GM23338 (cell line): Measurements from ENCODE around the gene LEMD2. TPM values are rescaled to one million over a fixed set of nuclear protein-coding genes. Genes with fewer than 3 reads are reported as not detected.

Source experiments
- ATAC-seq: fragments of 200-7000 bp; cut with Tn5 transposase; 3 replicates; pipeline ENCODE4 v1.9.1; 2020
- DNase-seq: peaks from one replicate; pipeline ENCODE4 v3.0.0-alpha.2; 2015; ENCODE audit warnings: low spot score
- H2AFZ ChIP-seq: fragments of 200-600 bp; sonication (generic); 2 replicates; pipeline ENCODE4 v1.8.0; 2016; ENCODE audit warnings: antibody characterized with exemption, mild to moderate bottlenecking, moderate library complexity
- H3F3A ChIP-seq: fragments of 200-600 bp; sonication (generic); replicated peaks from 2 replicates; pipeline ENCODE4 v1.8.0; 2017; ENCODE audit warnings: antibody characterized with exemption, mixed run types, low read depth
- H3K27ac ChIP-seq: fragments of 200-600 bp; sonication (generic); 2 replicates; pipeline ENCODE4 v1.6.1; 2016; ENCODE audit warnings: low read depth
- H3K27me3 ChIP-seq: fragments of 200-600 bp; sonication (generic); 2 replicates; pipeline ENCODE4 v1.8.0; 2016; ENCODE audit warnings: mild to moderate bottlenecking, mixed run types, moderate library complexity; ENCODE audit not compliant: insufficient read depth
- H3K36me3 ChIP-seq: fragments of 200-600 bp; sonication (generic); 2 replicates; pipeline ENCODE4 v1.8.0; 2016; ENCODE audit warnings: mild to moderate bottlenecking; ENCODE audit not compliant: insufficient read depth
- H3K4me1 ChIP-seq: fragments of 200-600 bp; sonication (generic); 2 replicates; pipeline ENCODE4 v1.8.0; 2016; ENCODE audit warnings: mild to moderate bottlenecking, moderate library complexity; ENCODE audit not compliant: insufficient read depth
- H3K4me2 ChIP-seq: fragments of 200-600 bp; sonication (generic); 2 replicates; pipeline ENCODE4 v1.7.1; 2017; ENCODE audit warnings: mixed run types
- H3K4me3 ChIP-seq: fragments of 200-600 bp; sonication (generic); 2 replicates; pipeline ENCODE4 v1.6.1; 2016; ENCODE audit warnings: mixed run types
- H3K79me2 ChIP-seq: fragments of 200-600 bp; sonication (generic); replicated peaks from 2 replicates; pipeline ENCODE4 v1.8.0; 2017; ENCODE audit warnings: mild to moderate bottlenecking; ENCODE audit not compliant: insufficient read depth
- H3K9me2 ChIP-seq: fragments of 200-600 bp; sonication (generic); 2 replicates; pipeline ENCODE4 v1.8.0; 2017; ENCODE audit not compliant: insufficient read depth
- H4K20me1 ChIP-seq: fragments of 200-600 bp; sonication (generic); replicated peaks from 2 replicates; pipeline ENCODE4 v1.8.0; 2017; ENCODE audit warnings: mild to moderate bottlenecking; ENCODE audit not compliant: insufficient read depth
- H3K27ac Mint-ChIP-seq: 2 replicates; pipeline ENCODE4 v1.8.0; 2020; ENCODE audit warnings: inconsistent platforms, mild to moderate bottlenecking, moderate library complexity, mixed read lengths
- H3K27me3 Mint-ChIP-seq: 3 replicates; pipeline ENCODE4 v1.8.0; 2022; ENCODE audit warnings: low read depth, mild to moderate bottlenecking, moderate library complexity, mixed read lengths, inconsistent platforms; ENCODE audit not compliant: insufficient read depth, poor library complexity
- H3K36me3 Mint-ChIP-seq: 3 replicates; pipeline ENCODE4 v1.8.0; 2021; ENCODE audit warnings: low read depth, mild to moderate bottlenecking, inconsistent platforms, moderate library complexity, mixed read lengths
- H3K4me1 Mint-ChIP-seq: 3 replicates; pipeline ENCODE4 v1.8.0; 2020; ENCODE audit warnings: mild to moderate bottlenecking, inconsistent platforms, mixed read lengths
- H3K4me3 Mint-ChIP-seq: 3 replicates; pipeline ENCODE4 v1.8.0; 2021; ENCODE audit warnings: moderate library complexity, mild to moderate bottlenecking, inconsistent platforms, mixed read lengths
- H3K9me3 Mint-ChIP-seq: 3 replicates; pipeline ENCODE4 v1.8.0; 2020; ENCODE audit warnings: moderate library complexity, mild to moderate bottlenecking, inconsistent platforms, mixed read lengths
- CREB1 ChIP-seq: fragments of 250-450 bp; sonication (Bioruptor Pico); IDR thresholded peaks from 2 replicates; pipeline ENCODE4 v1.5.0; 2020; ENCODE audit warnings: low read depth, mild to moderate bottlenecking, moderate library complexity
- EZH2 ChIP-seq: fragments of 200-600 bp; sonication (generic); IDR thresholded peaks from one replicate; pipeline ENCODE4 v1.8.0; 2017; ENCODE audit warnings: antibody characterized with exemption, mild to moderate bottlenecking, low read depth; ENCODE audit not compliant: unreplicated experiment
- EZH2phosphoT487 ChIP-seq: fragments of 200-600 bp; sonication (generic); IDR thresholded peaks from one replicate; pipeline ENCODE4 v1.8.1; 2018; ENCODE audit warnings: antibody characterized with exemption; ENCODE audit not compliant: unreplicated experiment
- JUNB ChIP-seq: IDR thresholded peaks from one replicate; pipeline ENCODE4 v1.6.1; 2016; ENCODE audit warnings: antibody characterized with exemption; ENCODE audit not compliant: unreplicated experiment
- NANOG ChIP-seq: IDR thresholded peaks from 2 replicates; pipeline ENCODE4 v1.6.1; 2016; ENCODE audit warnings: antibody characterized with exemption, borderline replicate concordance
- POLR2AphosphoS5 ChIP-seq: IDR thresholded peaks from 2 replicates; pipeline ENCODE4 v1.6.1; 2016; ENCODE audit warnings: antibody characterized with exemption, low read depth
- STAT1 ChIP-seq: IDR thresholded peaks from one replicate; pipeline ENCODE4 v1.6.1; 2016; ENCODE audit warnings: antibody characterized with exemption; ENCODE audit not compliant: unreplicated experiment
- ZNF114 ChIP-seq: fragments of 250-450 bp; sonication (Bioruptor Pico); IDR thresholded peaks from 2 replicates; pipeline ENCODE4 v1.5.0; 2020; ENCODE audit warnings: mild to moderate bottlenecking, moderate library complexity
- ZNF331 ChIP-seq: fragments of 250-450 bp; sonication (Bioruptor Pico); IDR thresholded peaks from 2 replicates; pipeline ENCODE4 v1.5.0; 2020; ENCODE audit warnings: low read depth, mild to moderate bottlenecking, moderate library complexity
- polyA plus RNA-seq: library from polyadenylated mRNA; unstranded; fragments of >200 nt; fragmentation: Nextera tagmentation; extraction: Ambion mirVana; gene quantifications from 2 replicates; pipeline ENCODE4 v1.2.1, GENCODE V29; 2016
- total RNA-seq: library from RNA; depleted of rRNA; stranded (reverse); fragments of >200 nt; shearing (Covaris generic); gene quantifications from 2 replicates; pipeline ENCODE4 v1.2.3, GENCODE V29; 2014
- TF ChIP-seq, protein P1 (sequence below): IDR thresholded peaks from 2 replicates; pipeline ENCODE4 v1.6.1; 2016; ENCODE audit warnings: antibody characterized with exemption
- TF ChIP-seq, protein P2 (sequence below): IDR thresholded peaks from one replicate; pipeline ENCODE4 v1.6.1; 2018; ENCODE audit warnings: antibody characterized with exemption; ENCODE audit not compliant: unreplicated experiment
- TF ChIP-seq, protein P3 (sequence below): fragments of 250-450 bp; sonication (Bioruptor Pico); IDR thresholded peaks from 2 replicates; pipeline ENCODE4 v1.5.0; 2020; ENCODE audit warnings: mild to moderate bottlenecking, moderate library complexity

Gene LEMD2
- total and polyA plus RNA-seq, 2 experiments from 2014 or later = 28.6 to 64.7 TPM

DNA sequence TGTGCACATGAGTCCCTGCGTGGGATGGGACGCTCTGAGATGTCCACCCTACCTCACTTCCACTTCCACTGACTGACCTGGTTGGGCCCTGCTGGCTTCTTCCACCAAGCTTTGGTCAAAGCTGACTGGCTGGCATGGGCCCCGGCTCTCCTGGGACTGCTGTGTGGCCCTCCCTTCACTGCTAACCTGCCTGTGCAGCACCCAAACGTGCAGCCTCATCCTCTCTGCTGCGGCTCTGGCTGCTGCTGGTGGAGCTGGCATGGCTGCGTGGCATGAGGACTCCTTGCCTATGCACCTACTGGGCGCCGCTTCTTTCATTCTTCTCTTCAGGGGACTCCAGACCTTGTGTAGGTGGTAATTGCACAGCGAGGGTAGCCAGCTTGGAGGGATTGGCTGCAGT, 23.6 kb downstream of the LEMD2 start:
- H3K4me3 ChIP-seq = no peak overlapping the region
- Mint-ChIP-seq H3K27ac (no peak overlapping the region), H3K27me3 (peaks cover 14% of the 10 kb centered on the region), H3K4me3 (no peak overlapping the region), H3K36me3 (no peaks in the 10 kb centered on the region; the same call in 2 of the 3 replicates), H3K4me1 (peaks cover 16% of the 10 kb centered on the region), H3K9me3 (no peaks in the 10 kb centered on the region)
- H4K20me1 ChIP-seq = no peaks in the 10 kb centered on the region
- H3K27me3 ChIP-seq = no peaks in the 10 kb centered on the region
- no peak overlapping the region for H3K4me2 ChIP-seq
- ATAC-seq (no peak), DNase-seq (no peak)
- no peaks in the 10 kb centered on the region for H3K9me2 ChIP-seq
- no peak for TF ChIP-seq ZNF331 (CRISPR knock-in tag)
- TF ChIP-seq STAT1 = no peak
- H3F3A ChIP-seq = peaks cover 1% of the 10 kb centered on the region; the same call in 1 of the 2 replicates
- no peaks in the 10 kb centered on the region for H3K79me2 ChIP-seq
- H3K4me1 ChIP-seq = peaks cover 14% of the 10 kb centered on the region
- H3K36me3 ChIP-seq = no peaks in the 10 kb centered on the region
- H3K27ac ChIP-seq = no peak overlapping the region
- H2AFZ ChIP-seq = no peak overlapping the region

DNA sequence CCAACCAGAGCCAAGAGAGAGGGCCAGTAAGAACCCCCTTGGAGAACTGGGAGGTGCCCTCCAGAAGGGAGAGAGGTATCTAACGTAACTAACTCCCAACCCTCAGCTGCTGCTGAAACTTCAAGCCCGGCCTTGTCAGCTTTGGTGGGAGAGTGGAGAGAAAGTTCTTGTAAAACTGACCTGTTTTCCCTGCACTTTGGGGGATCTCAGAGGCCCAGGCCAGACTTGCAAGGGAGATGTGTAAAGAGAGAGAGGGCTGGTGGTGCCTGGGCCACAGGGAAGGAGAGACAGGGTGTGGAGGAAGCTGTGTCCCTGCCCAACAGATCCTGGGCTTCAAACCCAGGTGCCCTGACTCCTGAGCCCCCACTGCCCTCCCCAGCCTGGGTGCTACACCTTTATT, 24.9 kb downstream of the LEMD2 start:
- DNase-seq (no peak), ATAC-seq (no peak)
- H3K27me3 ChIP-seq = no peaks in the 10 kb centered on the region
- no peak overlapping the region for H3K4me2 ChIP-seq
- no peak overlapping the region for H3K27ac ChIP-seq
- no peaks in the 10 kb centered on the region for H3F3A ChIP-seq
- no peaks in the 10 kb centered on the region; the same call in 2 of the 3 replicates for H3K36me3 Mint-ChIP-seq
- peaks cover 3% of the 10 kb centered on the region; the same call in 1 of the 2 replicates for H3K4me1 ChIP-seq
- no peak overlapping the region for H3K27ac Mint-ChIP-seq
- H3K4me3 ChIP-seq = no peak overlapping the region
- H2AFZ ChIP-seq = no peak overlapping the region
- H3K4me1 Mint-ChIP-seq = peaks cover 6% of the 10 kb centered on the region
- no peaks in the 10 kb centered on the region for H3K79me2 ChIP-seq
- no peak overlapping the region for H3K4me3 Mint-ChIP-seq
- peaks cover 14% of the 10 kb centered on the region for H3K27me3 Mint-ChIP-seq
- H3K9me3 Mint-ChIP-seq = no peaks in the 10 kb centered on the region
- no peaks in the 10 kb centered on the region for H4K20me1 ChIP-seq
- H3K36me3 ChIP-seq = no peaks in the 10 kb centered on the region
- no peaks in the 10 kb centered on the region for H3K9me2 ChIP-seq
- TF ChIP-seq STAT1 (no peak), EZH2 (no peak), CREB1 (no peak), ZNF114 (no peak), JUNB (no peak), NANOG (no peak), ZNF331 (CRISPR knock-in tag) (no peak), EZH2phosphoT487 (no peak), POLR2AphosphoS5 (no peak)
- TF ChIP-seq, protein P1, sequence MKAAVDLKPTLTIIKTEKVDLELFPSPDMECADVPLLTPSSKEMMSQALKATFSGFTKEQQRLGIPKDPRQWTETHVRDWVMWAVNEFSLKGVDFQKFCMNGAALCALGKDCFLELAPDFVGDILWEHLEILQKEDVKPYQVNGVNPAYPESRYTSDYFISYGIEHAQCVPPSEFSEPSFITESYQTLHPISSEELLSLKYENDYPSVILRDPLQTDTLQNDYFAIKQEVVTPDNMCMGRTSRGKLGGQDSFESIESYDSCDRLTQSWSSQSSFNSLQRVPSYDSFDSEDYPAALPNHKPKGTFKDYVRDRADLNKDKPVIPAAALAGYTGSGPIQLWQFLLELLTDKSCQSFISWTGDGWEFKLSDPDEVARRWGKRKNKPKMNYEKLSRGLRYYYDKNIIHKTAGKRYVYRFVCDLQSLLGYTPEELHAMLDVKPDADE = no peak
- TF ChIP-seq, protein P2, sequence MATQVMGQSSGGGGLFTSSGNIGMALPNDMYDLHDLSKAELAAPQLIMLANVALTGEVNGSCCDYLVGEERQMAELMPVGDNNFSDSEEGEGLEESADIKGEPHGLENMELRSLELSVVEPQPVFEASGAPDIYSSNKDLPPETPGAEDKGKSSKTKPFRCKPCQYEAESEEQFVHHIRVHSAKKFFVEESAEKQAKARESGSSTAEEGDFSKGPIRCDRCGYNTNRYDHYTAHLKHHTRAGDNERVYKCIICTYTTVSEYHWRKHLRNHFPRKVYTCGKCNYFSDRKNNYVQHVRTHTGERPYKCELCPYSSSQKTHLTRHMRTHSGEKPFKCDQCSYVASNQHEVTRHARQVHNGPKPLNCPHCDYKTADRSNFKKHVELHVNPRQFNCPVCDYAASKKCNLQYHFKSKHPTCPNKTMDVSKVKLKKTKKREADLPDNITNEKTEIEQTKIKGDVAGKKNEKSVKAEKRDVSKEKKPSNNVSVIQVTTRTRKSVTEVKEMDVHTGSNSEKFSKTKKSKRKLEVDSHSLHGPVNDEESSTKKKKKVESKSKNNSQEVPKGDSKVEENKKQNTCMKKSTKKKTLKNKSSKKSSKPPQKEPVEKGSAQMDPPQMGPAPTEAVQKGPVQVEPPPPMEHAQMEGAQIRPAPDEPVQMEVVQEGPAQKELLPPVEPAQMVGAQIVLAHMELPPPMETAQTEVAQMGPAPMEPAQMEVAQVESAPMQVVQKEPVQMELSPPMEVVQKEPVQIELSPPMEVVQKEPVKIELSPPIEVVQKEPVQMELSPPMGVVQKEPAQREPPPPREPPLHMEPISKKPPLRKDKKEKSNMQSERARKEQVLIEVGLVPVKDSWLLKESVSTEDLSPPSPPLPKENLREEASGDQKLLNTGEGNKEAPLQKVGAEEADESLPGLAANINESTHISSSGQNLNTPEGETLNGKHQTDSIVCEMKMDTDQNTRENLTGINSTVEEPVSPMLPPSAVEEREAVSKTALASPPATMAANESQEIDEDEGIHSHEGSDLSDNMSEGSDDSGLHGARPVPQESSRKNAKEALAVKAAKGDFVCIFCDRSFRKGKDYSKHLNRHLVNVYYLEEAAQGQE = no peak
- TF ChIP-seq, protein P3, sequence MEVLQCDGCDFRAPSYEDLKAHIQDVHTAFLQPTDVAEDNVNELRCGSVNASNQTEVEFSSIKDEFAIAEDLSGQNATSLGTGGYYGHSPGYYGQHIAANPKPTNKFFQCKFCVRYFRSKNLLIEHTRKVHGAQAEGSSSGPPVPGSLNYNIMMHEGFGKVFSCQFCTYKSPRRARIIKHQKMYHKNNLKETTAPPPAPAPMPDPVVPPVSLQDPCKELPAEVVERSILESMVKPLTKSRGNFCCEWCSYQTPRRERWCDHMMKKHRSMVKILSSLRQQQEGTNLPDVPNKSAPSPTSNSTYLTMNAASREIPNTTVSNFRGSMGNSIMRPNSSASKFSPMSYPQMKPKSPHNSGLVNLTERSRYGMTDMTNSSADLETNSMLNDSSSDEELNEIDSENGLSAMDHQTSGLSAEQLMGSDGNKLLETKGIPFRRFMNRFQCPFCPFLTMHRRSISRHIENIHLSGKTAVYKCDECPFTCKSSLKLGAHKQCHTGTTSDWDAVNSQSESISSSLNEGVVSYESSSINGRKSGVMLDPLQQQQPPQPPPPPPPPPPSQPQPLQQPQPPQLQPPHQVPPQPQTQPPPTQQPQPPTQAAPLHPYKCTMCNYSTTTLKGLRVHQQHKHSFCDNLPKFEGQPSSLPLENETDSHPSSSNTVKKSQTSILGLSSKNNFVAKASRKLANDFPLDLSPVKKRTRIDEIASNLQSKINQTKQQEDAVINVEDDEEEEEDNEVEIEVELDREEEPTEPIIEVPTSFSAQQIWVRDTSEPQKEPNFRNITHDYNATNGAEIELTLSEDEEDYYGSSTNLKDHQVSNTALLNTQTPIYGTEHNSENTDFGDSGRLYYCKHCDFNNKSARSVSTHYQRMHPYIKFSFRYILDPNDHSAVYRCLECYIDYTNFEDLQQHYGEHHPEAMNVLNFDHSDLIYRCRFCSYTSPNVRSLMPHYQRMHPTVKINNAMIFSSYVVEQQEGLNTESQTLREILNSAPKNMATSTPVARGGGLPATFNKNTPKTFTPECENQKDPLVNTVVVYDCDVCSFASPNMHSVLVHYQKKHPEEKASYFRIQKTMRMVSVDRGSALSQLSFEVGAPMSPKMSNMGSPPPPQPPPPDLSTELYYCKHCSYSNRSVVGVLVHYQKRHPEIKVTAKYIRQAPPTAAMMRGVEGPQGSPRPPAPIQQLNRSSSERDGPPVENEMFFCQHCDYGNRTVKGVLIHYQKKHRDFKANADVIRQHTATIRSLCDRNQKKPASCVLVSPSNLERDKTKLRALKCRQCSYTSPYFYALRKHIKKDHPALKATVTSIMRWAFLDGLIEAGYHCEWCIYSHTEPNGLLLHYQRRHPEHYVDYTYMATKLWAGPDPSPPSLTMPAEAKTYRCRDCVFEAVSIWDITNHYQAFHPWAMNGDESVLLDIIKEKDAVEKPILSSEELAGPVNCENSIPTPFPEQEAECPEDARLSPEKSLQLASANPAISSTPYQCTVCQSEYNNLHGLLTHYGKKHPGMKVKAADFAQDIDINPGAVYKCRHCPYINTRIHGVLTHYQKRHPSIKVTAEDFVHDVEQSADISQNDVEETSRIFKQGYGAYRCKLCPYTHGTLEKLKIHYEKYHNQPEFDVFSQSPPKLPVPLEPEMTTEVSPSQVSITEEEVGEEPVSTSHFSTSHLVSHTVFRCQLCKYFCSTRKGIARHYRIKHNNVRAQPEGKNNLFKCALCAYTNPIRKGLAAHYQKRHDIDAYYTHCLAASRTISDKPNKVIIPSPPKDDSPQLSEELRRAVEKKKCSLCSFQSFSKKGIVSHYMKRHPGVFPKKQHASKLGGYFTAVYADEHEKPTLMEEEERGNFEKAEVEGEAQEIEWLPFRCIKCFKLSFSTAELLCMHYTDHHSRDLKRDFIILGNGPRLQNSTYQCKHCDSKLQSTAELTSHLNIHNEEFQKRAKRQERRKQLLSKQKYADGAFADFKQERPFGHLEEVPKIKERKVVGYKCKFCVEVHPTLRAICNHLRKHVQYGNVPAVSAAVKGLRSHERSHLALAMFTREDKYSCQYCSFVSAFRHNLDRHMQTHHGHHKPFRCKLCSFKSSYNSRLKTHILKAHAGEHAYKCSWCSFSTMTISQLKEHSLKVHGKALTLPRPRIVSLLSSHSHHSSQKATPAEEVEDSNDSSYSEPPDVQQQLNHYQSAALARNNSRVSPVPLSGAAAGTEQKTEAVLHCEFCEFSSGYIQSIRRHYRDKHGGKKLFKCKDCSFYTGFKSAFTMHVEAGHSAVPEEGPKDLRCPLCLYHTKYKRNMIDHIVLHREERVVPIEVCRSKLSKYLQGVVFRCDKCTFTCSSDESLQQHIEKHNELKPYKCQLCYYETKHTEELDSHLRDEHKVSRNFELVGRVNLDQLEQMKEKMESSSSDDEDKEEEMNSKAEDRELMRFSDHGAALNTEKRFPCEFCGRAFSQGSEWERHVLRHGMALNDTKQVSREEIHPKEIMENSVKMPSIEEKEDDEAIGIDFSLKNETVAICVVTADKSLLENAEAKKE (CRISPR knock-in tag) = no peak
